GM11168 (cell line): ENCODE results near the gene CT45A2.
"Not testable (repeated sequence)": the region's sequence is repeated elsewhere in the genome, so short reads cannot be mapped to it uniquely, and the experiment has no call there.

Experiments
- in situ Hi-C: fragments of 300-500 bp; cut with MboI; formaldehyde crosslinking; loops from one replicate; pipeline ENCODE4 v1.12.0; 2022; ENCODE audit warnings: low sequenced_read_pairs; ENCODE audit not compliant: unreplicated experiment

Gene CT45A2

GRCh38 chrX:135819912-135820311, at the start of gene CT45A2:
CT45A2 (minus strand) TSS chrX:135820012; CDS start chrX:135816265, 3,747 bp downstream.
- in situ Hi-C loops: not testable (repeated sequence)

GRCh38 chrX:135854438-135854837, 34.6 kb upstream of the CT45A2 start, which contains the start of gene CT45A8:
CT45A8 (minus strand) TSS chrX:135854538; CDS start chrX:135850783, 3,755 bp downstream.
- in situ Hi-C loops: not testable (repeated sequence)

GRCh38 chrX:135837180-135837579, 17.4 kb upstream of the CT45A2 start, which contains the start of gene CT45A7:
CT45A7 (minus strand) TSS chrX:135837280; CDS start chrX:135833533, 3,747 bp downstream.
- in situ Hi-C loops: not testable (repeated sequence)

- in situ Hi-C loops: not testable (repeated sequence)
Measured at GRCh38 chrX:135802687-135803086, 17.1 kb downstream of the CT45A2 start, which contains the start of gene CT45A6. CT45A6 (minus strand) TSS chrX:135802787; CDS start chrX:135798993, 3,794 bp downstream.

- in situ Hi-C loops: not testable (repeated sequence)
Measured at GRCh38 chrX:135785403-135785802, 34.4 kb downstream of the CT45A2 start, which contains the start of gene CT45A5. CT45A5 (minus strand) TSS chrX:135785503; CDS start chrX:135781729, 3,774 bp downstream.

GRCh38 chrX:135768091-135768490, 51.7 kb downstream of the CT45A2 start, which contains the start of gene CT45A3:
CT45A3 (minus strand) TSS chrX:135768191; CDS start chrX:135764444, 3,747 bp downstream.
- in situ Hi-C loops: not testable (repeated sequence)
